Astrocyte of the spinal cord (primary cell): ENCODE measurements around the gene DTX3L.

Experiments
- DNase-seq: peaks from one replicate; pipeline ENCODE4 v3.0.0; 2011; ENCODE audit warnings: low read depth, low spot score
- H3K4me3 ChIP-seq: 2 replicates; pipeline ENCODE4 v1.5.1; 2011; ENCODE audit warnings: low read depth, mild to moderate bottlenecking, low read length, moderate library complexity
- in situ Hi-C: cut with HindIII; loops from 2 replicates; pipeline ENCODE4 v1.10.0; 2017; ENCODE audit warnings: low sequenced_read_pairs
- TF ChIP-seq, protein P1 (sequence below): IDR thresholded peaks from 2 replicates; pipeline ENCODE4 v1.5.1; 2012; ENCODE audit warnings: low read depth, mild to moderate bottlenecking, low read length, inconsistent platforms

DTX3L gene

GRCh38 chr3:122538956-122539490 is 25.1 kb upstream of the DTX3L start:
- DNase-seq: no peak
- TF ChIP-seq, protein P1, sequence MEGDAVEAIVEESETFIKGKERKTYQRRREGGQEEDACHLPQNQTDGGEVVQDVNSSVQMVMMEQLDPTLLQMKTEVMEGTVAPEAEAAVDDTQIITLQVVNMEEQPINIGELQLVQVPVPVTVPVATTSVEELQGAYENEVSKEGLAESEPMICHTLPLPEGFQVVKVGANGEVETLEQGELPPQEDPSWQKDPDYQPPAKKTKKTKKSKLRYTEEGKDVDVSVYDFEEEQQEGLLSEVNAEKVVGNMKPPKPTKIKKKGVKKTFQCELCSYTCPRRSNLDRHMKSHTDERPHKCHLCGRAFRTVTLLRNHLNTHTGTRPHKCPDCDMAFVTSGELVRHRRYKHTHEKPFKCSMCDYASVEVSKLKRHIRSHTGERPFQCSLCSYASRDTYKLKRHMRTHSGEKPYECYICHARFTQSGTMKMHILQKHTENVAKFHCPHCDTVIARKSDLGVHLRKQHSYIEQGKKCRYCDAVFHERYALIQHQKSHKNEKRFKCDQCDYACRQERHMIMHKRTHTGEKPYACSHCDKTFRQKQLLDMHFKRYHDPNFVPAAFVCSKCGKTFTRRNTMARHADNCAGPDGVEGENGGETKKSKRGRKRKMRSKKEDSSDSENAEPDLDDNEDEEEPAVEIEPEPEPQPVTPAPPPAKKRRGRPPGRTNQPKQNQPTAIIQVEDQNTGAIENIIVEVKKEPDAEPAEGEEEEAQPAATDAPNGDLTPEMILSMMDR: no peak
- in situ Hi-C loops: no loop called here
- H3K4me3 ChIP-seq: no peak overlapping the region

GRCh38 chr3:122546151-122546550 is 18.0 kb upstream of the DTX3L start:
- in situ Hi-C loops: no loop called here
- TF ChIP-seq, protein P1: no peak
- no peak overlapping the region for H3K4me3 ChIP-seq
- no peak for DNase-seq

DNA sequence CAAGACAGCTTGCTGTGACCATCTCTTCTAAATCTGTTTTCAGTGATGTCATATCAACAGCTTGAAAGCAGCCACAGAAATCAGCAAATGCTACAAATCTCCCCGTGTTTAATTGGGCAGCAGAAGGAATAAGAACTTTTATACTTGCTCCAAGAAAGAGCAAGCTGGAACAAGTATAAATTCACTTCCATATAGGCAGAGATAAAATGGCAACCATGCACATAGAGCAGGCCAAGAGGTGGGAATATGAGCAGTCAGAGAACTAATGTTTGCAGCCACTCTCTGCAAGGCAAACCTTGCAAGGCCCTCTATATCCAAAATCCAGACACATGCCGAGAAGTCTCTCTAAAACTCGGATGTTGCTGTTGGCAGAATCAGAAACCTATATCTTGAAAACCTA is 16.1 kb upstream of the DTX3L start:
- TF ChIP-seq, protein P1: no peak
- no peak for DNase-seq
- H3K4me3 ChIP-seq: no peak overlapping the region
- in situ Hi-C loops: no loop called here

DNA sequence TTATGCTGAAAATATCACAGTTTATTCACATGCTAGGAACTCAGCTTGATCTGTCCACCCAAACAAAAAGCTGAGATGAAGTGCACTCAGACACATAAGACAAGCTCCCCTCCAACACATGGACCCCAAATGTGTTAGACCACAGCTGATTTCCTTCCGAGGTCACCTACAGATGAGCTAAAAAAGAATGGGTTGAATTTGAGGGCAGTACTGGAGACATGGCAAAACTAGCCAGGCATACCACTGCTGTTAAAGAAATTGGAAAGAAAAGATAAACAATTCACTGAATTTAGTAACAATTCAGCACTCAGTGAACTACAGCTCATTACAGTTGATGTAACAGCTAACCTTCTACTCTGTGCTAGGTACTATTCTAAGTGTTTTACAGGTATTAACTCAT is 15.5 kb upstream of the DTX3L start:
- no peak overlapping the region for H3K4me3 ChIP-seq
- in situ Hi-C loops: no loop called here
- no peak for DNase-seq
- TF ChIP-seq, protein P1: no peak

DNA sequence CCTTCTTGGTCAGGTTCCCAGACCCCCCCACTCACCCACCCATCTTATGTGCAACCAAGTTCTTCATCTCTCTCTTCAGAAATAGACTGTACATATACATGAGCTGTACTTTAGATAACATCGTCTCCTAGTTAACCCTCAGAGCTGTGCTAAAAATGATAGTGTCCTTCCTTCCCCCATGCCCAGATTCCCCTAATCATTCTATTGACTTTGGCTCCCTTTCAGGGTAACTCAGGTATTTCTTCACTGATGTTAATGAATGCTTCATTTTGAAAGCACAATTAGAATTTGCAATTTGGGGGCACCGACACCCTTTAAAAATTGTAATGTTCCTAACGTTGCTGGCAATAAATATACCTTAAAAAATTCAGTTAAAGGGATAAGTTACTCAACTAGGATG is 11.0 kb upstream of the DTX3L start:
- DNase-seq: no peak
- no peak overlapping the region for H3K4me3 ChIP-seq
- TF ChIP-seq, protein P1: no peak
- in situ Hi-C loops: no loop called here

- in situ Hi-C loops: no loop called here
- peak; percentile 29 for DNase-seq
- TF ChIP-seq, protein P1: no peak
- no peak overlapping the region for H3K4me3 ChIP-seq
Observed at GRCh38 chr3:122555275-122556071, 8.7 kb upstream of the DTX3L start.
